ENCODE results near the gene DSCAM.

DNA sequence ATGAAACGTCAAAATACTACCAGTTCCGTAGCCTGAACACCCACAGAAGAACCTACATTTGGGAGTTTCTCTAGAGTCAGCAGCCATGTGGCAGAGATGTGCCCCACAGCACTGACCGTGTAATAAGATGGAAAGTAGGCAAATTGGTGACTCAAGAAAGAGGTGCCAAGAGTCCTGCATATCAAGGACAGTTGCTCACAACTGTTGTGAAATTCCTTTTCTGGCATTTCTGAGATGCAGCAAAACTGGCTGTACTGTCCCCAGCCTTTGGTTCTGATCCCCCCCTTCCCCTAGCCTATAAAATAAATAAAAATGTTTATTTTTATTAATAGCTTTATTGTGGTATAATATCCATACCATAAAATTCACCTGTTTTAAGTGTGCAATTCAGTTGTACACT is 655.8 kb downstream of the DSCAM start:
- TF ChIP-seq POLR2AphosphoS5 (IDR thresholded peaks at IDR 0.05; ENCODE audit: low read depth): no peak
- TF ChIP-seq, protein P1, sequence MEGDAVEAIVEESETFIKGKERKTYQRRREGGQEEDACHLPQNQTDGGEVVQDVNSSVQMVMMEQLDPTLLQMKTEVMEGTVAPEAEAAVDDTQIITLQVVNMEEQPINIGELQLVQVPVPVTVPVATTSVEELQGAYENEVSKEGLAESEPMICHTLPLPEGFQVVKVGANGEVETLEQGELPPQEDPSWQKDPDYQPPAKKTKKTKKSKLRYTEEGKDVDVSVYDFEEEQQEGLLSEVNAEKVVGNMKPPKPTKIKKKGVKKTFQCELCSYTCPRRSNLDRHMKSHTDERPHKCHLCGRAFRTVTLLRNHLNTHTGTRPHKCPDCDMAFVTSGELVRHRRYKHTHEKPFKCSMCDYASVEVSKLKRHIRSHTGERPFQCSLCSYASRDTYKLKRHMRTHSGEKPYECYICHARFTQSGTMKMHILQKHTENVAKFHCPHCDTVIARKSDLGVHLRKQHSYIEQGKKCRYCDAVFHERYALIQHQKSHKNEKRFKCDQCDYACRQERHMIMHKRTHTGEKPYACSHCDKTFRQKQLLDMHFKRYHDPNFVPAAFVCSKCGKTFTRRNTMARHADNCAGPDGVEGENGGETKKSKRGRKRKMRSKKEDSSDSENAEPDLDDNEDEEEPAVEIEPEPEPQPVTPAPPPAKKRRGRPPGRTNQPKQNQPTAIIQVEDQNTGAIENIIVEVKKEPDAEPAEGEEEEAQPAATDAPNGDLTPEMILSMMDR (conservative IDR thresholded peaks at IDR 0.05; ENCODE audit: low read depth in 2 of 2): no peak
- TF ChIP-seq, protein P2, sequence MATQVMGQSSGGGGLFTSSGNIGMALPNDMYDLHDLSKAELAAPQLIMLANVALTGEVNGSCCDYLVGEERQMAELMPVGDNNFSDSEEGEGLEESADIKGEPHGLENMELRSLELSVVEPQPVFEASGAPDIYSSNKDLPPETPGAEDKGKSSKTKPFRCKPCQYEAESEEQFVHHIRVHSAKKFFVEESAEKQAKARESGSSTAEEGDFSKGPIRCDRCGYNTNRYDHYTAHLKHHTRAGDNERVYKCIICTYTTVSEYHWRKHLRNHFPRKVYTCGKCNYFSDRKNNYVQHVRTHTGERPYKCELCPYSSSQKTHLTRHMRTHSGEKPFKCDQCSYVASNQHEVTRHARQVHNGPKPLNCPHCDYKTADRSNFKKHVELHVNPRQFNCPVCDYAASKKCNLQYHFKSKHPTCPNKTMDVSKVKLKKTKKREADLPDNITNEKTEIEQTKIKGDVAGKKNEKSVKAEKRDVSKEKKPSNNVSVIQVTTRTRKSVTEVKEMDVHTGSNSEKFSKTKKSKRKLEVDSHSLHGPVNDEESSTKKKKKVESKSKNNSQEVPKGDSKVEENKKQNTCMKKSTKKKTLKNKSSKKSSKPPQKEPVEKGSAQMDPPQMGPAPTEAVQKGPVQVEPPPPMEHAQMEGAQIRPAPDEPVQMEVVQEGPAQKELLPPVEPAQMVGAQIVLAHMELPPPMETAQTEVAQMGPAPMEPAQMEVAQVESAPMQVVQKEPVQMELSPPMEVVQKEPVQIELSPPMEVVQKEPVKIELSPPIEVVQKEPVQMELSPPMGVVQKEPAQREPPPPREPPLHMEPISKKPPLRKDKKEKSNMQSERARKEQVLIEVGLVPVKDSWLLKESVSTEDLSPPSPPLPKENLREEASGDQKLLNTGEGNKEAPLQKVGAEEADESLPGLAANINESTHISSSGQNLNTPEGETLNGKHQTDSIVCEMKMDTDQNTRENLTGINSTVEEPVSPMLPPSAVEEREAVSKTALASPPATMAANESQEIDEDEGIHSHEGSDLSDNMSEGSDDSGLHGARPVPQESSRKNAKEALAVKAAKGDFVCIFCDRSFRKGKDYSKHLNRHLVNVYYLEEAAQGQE (IDR thresholded peaks at IDR 0.05; ENCODE audit: unreplicated experiment): no peak
- no peak for TF ChIP-seq STAT1 (IDR thresholded peaks at IDR 0.05; ENCODE audit: unreplicated experiment)
- no peak for TF ChIP-seq EZH2phosphoT487 (IDR thresholded peaks at IDR 0.05; ENCODE audit: unreplicated experiment)
- TF ChIP-seq EZH2 (IDR thresholded peaks at IDR 0.05; ENCODE audit: low read depth, unreplicated experiment): no peak
- no peak for TF ChIP-seq CREB1 (CRISPR knock-in tag; IDR thresholded peaks at IDR 0.05; ENCODE audit: low read depth)
- no peak for TF ChIP-seq ZNF114 (CRISPR knock-in tag; IDR thresholded peaks at IDR 0.05)
- TF ChIP-seq, protein P3, sequence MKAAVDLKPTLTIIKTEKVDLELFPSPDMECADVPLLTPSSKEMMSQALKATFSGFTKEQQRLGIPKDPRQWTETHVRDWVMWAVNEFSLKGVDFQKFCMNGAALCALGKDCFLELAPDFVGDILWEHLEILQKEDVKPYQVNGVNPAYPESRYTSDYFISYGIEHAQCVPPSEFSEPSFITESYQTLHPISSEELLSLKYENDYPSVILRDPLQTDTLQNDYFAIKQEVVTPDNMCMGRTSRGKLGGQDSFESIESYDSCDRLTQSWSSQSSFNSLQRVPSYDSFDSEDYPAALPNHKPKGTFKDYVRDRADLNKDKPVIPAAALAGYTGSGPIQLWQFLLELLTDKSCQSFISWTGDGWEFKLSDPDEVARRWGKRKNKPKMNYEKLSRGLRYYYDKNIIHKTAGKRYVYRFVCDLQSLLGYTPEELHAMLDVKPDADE (IDR thresholded peaks at IDR 0.05): no peak
- no peak for TF ChIP-seq NANOG (IDR thresholded peaks at IDR 0.05; ENCODE audit: borderline replicate concordance)
- TF ChIP-seq, protein P4, sequence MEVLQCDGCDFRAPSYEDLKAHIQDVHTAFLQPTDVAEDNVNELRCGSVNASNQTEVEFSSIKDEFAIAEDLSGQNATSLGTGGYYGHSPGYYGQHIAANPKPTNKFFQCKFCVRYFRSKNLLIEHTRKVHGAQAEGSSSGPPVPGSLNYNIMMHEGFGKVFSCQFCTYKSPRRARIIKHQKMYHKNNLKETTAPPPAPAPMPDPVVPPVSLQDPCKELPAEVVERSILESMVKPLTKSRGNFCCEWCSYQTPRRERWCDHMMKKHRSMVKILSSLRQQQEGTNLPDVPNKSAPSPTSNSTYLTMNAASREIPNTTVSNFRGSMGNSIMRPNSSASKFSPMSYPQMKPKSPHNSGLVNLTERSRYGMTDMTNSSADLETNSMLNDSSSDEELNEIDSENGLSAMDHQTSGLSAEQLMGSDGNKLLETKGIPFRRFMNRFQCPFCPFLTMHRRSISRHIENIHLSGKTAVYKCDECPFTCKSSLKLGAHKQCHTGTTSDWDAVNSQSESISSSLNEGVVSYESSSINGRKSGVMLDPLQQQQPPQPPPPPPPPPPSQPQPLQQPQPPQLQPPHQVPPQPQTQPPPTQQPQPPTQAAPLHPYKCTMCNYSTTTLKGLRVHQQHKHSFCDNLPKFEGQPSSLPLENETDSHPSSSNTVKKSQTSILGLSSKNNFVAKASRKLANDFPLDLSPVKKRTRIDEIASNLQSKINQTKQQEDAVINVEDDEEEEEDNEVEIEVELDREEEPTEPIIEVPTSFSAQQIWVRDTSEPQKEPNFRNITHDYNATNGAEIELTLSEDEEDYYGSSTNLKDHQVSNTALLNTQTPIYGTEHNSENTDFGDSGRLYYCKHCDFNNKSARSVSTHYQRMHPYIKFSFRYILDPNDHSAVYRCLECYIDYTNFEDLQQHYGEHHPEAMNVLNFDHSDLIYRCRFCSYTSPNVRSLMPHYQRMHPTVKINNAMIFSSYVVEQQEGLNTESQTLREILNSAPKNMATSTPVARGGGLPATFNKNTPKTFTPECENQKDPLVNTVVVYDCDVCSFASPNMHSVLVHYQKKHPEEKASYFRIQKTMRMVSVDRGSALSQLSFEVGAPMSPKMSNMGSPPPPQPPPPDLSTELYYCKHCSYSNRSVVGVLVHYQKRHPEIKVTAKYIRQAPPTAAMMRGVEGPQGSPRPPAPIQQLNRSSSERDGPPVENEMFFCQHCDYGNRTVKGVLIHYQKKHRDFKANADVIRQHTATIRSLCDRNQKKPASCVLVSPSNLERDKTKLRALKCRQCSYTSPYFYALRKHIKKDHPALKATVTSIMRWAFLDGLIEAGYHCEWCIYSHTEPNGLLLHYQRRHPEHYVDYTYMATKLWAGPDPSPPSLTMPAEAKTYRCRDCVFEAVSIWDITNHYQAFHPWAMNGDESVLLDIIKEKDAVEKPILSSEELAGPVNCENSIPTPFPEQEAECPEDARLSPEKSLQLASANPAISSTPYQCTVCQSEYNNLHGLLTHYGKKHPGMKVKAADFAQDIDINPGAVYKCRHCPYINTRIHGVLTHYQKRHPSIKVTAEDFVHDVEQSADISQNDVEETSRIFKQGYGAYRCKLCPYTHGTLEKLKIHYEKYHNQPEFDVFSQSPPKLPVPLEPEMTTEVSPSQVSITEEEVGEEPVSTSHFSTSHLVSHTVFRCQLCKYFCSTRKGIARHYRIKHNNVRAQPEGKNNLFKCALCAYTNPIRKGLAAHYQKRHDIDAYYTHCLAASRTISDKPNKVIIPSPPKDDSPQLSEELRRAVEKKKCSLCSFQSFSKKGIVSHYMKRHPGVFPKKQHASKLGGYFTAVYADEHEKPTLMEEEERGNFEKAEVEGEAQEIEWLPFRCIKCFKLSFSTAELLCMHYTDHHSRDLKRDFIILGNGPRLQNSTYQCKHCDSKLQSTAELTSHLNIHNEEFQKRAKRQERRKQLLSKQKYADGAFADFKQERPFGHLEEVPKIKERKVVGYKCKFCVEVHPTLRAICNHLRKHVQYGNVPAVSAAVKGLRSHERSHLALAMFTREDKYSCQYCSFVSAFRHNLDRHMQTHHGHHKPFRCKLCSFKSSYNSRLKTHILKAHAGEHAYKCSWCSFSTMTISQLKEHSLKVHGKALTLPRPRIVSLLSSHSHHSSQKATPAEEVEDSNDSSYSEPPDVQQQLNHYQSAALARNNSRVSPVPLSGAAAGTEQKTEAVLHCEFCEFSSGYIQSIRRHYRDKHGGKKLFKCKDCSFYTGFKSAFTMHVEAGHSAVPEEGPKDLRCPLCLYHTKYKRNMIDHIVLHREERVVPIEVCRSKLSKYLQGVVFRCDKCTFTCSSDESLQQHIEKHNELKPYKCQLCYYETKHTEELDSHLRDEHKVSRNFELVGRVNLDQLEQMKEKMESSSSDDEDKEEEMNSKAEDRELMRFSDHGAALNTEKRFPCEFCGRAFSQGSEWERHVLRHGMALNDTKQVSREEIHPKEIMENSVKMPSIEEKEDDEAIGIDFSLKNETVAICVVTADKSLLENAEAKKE (CRISPR knock-in tag; IDR thresholded peaks at IDR 0.05): no peak

Measured in GM23338 (cell line).